GM23248 (cell line): ENCODE results near the gene PCBP3. TPM values are rescaled to one million over a fixed set of nuclear protein-coding genes. Genes with fewer than 3 reads are reported as not detected.
"Not testable (repeated sequence)": the region's sequence is repeated elsewhere in the genome, so short reads cannot be mapped to it uniquely, and the experiment has no call there.

Experiments
- DNase-seq: peaks from one replicate; pipeline ENCODE4 v3.0.0-alpha.2; 2015
- H2AFZ ChIP-seq: fragments of 200-600 bp; sonication (generic); 2 replicates; pipeline ENCODE4 v1.6.1; 2016; ENCODE audit warnings: antibody characterized with exemption
- H3F3A ChIP-seq: fragments of 200-600 bp; sonication (generic); 2 replicates; pipeline ENCODE4 v1.6.1; 2016; ENCODE audit warnings: mild to moderate bottlenecking, antibody characterized with exemption, mixed run types; ENCODE audit not compliant: insufficient read depth
- H3K27ac ChIP-seq: fragments of 200-600 bp; sonication (generic); 2 replicates; pipeline ENCODE4 v1.5.1; 2016; ENCODE audit warnings: mild to moderate bottlenecking
- H3K27me3 ChIP-seq: fragments of 200-600 bp; sonication (generic); replicated peaks from 2 replicates; pipeline ENCODE4 v1.6.1; 2016; ENCODE audit warnings: mild to moderate bottlenecking; ENCODE audit not compliant: insufficient read depth
- H3K36me3 ChIP-seq: fragments of 200-600 bp; sonication (generic); 2 replicates; pipeline ENCODE4 v1.6.1; 2016; ENCODE audit warnings: low read depth, mild to moderate bottlenecking
- H3K4me1 ChIP-seq: fragments of 200-600 bp; sonication (generic); 2 replicates; pipeline ENCODE4 v1.6.1; 2016; ENCODE audit warnings: mild to moderate bottlenecking; ENCODE audit not compliant: insufficient read depth
- H3K4me2 ChIP-seq: fragments of 200-600 bp; sonication (generic); one replicate; pipeline ENCODE4 v1.6.1; 2016; ENCODE audit warnings: mild to moderate bottlenecking; ENCODE audit not compliant: unreplicated experiment
- H3K4me3 ChIP-seq: fragments of 200-600 bp; sonication (generic); 2 replicates; pipeline ENCODE4 v1.5.1; 2016; ENCODE audit warnings: mild to moderate bottlenecking
- H3K79me2 ChIP-seq: fragments of 200-600 bp; sonication (generic); 2 replicates; pipeline ENCODE4 v1.6.1; 2016; ENCODE audit warnings: mild to moderate bottlenecking; ENCODE audit not compliant: insufficient read depth
- H3K9ac ChIP-seq: fragments of 200-600 bp; sonication (generic); 2 replicates; pipeline ENCODE4 v1.6.1; 2016; ENCODE audit warnings: mild to moderate bottlenecking
- H3K9me2 ChIP-seq: fragments of 200-600 bp; sonication (generic); 2 replicates; pipeline ENCODE4 v1.6.1; 2016; ENCODE audit warnings: mixed run types, mild to moderate bottlenecking, moderate library complexity; ENCODE audit not compliant: insufficient read depth
- H3K9me3 ChIP-seq: fragments of 200-600 bp; sonication (generic); one replicate; pipeline ENCODE4 v1.6.1; 2017; ENCODE audit warnings: low read depth
- H4K20me1 ChIP-seq: fragments of 200-600 bp; sonication (generic); 2 replicates; pipeline ENCODE4 v1.6.0; 2016; ENCODE audit not compliant: insufficient read depth
- EZH2 ChIP-seq: fragments of 200-600 bp; sonication (generic); IDR thresholded peaks from 2 replicates; pipeline ENCODE4 v1.6.1; 2018; ENCODE audit warnings: antibody characterized with exemption, mild to moderate bottlenecking; ENCODE audit not compliant: insufficient read depth, poor library complexity, severe bottlenecking
- EZH2phosphoT487 ChIP-seq: fragments of 200-600 bp; sonication (generic); IDR thresholded peaks from 2 replicates; pipeline ENCODE4 v1.6.1; 2018; ENCODE audit warnings: antibody characterized with exemption, moderate library complexity, mild to moderate bottlenecking, low read depth; ENCODE audit not compliant: insufficient read depth
- WGBS, 2 experiments: methylation state at CpG; one replicate each; pipeline ENCODE4 v1.1.6; 2015 to 2017; ENCODE audit warnings: low lambda C conversion rate in 2 of 2, low coverage in 1 of 2; ENCODE audit errors: missing lambda C conversion rate in 2 of 2; 5-methylcytosine and 5-hydroxymethylcytosine counted together
- in situ Hi-C: fragments of 300-500 bp; cut with MboI; formaldehyde crosslinking; loops from 2 replicates; pipeline ENCODE4 v1.15.0; 2020
- polyA plus RNA-seq: library from polyadenylated mRNA; unstranded; fragments of >200 nt; fragmentation: Nextera tagmentation; extraction: Ambion mirVana; gene quantifications from 2 replicates; pipeline ENCODE4 v1.2.1, GENCODE V29; 2016
- total RNA-seq: library from RNA; depleted of rRNA; stranded (reverse); fragments of >200 nt; shearing (Covaris generic); gene quantifications from 2 replicates; pipeline ENCODE4 v1.2.3, GENCODE V29; 2014

The PCBP3 gene
- total and polyA plus RNA-seq, 2 experiments from 2014 or later: 0.32 to 1.3 TPM

DNA sequence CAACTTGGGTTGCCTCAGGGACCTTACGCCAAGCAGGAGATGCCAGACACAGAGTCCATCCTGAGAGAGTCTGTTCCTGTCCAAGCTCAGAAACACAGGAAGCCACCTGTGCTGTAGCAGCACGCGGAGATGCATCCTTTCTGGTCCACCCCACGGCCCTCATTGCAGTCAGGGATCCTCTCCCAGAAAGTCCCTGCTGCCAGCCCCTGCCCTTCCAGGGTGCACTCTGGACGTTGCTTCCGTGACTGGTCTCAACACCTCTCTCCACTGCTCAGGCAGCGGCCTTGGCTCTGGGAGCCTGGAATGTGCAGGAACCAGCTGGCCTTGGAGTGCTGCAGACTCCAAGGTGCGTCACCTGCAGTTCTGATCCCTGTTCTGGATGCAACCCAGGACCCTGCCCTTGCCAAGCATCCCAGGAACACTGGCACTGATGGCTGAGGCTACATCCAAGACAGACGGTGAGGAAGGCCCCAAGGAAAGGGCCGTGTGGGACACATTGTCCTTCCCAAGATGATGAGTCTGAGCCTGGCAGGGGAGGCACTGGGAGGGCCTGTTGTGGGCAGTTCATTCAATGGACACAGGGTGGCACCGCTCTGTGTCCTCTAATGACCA lies 316.4 kb downstream of the PCBP3 start:
- no peak overlapping the region for H3K27ac ChIP-seq
- TF ChIP-seq EZH2 (no peak), EZH2phosphoT487 (no peak)
- H3K36me3 ChIP-seq: no peaks in the 10 kb centered on the region
- H3K9me2 ChIP-seq: no peaks in the 10 kb centered on the region
- 78 to 81% methylated on average over 11 of the region's 11 CpGs for WGBS, 2 experiments
- H4K20me1 ChIP-seq: no peaks in the 10 kb centered on the region
- H3K9me3 ChIP-seq: no peaks in the 10 kb centered on the region
- H3K4me2 ChIP-seq: no peak overlapping the region
- in situ Hi-C loops: no loop called here
- H3K4me1 ChIP-seq: peaks cover 27% of the 10 kb centered on the region
- DNase-seq: no peak
- no peak overlapping the region for H2AFZ ChIP-seq
- no peaks in the 10 kb centered on the region for H3K27me3 ChIP-seq
- H3K9ac ChIP-seq: no peak overlapping the region
- no peaks in the 10 kb centered on the region for H3K79me2 ChIP-seq
- no peak overlapping the region for H3K4me3 ChIP-seq
- peaks cover 39% of the 10 kb centered on the region for H3F3A ChIP-seq

GRCh38 chr21:45961408-45961807 lies 317.9 kb downstream of the PCBP3 start:
- DNase-seq, H2AFZ ChIP-seq, H3K9me2 ChIP-seq, H3K36me3 ChIP-seq, H4K20me1 ChIP-seq, H3K79me2 ChIP-seq, in situ Hi-C loops, H3K4me2 ChIP-seq, H3K27ac ChIP-seq, H3K4me3 ChIP-seq, H3K9ac ChIP-seq, H3K27me3 ChIP-seq, H3K9me3 ChIP-seq: not testable (repeated sequence)
- WGBS, 2 experiments: 32 to 34% methylated on average over 2 of the region's 2 CpGs
- Histone ChIP-seq H3F3A (peaks cover 39% of the 10 kb centered on the region), H3K4me1 (peaks cover 27% of the 10 kb centered on the region)

DNA sequence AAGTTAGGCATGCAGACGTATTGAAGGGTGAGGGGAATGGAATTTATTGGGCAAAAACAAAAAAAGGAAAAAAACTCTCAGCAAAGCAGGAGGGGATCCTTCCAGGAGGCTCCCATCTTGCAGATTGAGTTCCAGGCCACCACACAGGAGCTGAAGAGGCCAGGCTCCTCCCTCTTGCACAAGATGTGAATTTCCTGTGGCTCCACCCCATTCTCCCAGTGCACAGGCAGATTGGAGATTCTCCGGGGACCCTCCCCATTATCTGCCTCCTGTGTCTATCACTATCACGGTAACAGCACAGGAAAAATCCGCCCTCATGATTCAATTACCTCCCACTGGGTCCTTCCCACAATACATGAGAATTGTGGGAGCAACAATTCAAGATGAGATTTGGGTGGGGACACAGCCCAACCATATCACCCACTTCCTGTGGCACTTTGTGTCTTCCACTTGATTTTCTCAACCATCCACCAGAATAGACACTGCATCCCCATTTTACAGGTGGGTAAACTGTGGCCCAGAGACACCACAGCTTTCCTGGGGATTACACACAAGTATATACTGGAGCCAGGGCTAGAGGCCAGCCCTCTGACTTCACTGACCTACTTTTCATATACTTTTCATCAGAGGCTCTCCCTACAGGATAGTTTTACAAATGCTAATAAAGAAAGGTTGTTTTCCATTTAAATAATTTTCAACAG lies 319.2 kb downstream of the PCBP3 start:
- H3K79me2 ChIP-seq: no peaks in the 10 kb centered on the region
- H3F3A ChIP-seq: peaks cover 30% of the 10 kb centered on the region
- no peak overlapping the region for H3K4me3 ChIP-seq
- H2AFZ ChIP-seq: no peak overlapping the region
- WGBS, 2 experiments: 70 to 77% methylated on average over 4 of the region's 4 CpGs
- H3K9ac ChIP-seq: no peak overlapping the region
- no peak overlapping the region for H3K27ac ChIP-seq
- H3K36me3 ChIP-seq: no peaks in the 10 kb centered on the region
- TF ChIP-seq EZH2: no peak
- TF ChIP-seq EZH2phosphoT487: no peak
- in situ Hi-C loops: no loop called here
- peaks cover 18% of the 10 kb centered on the region for H3K4me1 ChIP-seq
- no peaks in the 10 kb centered on the region for H3K27me3 ChIP-seq
- no peaks in the 10 kb centered on the region for H3K9me2 ChIP-seq
- peak; percentile 45 for DNase-seq
- no peak overlapping the region for H3K4me2 ChIP-seq
- no peaks in the 10 kb centered on the region for H4K20me1 ChIP-seq
- no peaks in the 10 kb centered on the region for H3K9me3 ChIP-seq

DNA sequence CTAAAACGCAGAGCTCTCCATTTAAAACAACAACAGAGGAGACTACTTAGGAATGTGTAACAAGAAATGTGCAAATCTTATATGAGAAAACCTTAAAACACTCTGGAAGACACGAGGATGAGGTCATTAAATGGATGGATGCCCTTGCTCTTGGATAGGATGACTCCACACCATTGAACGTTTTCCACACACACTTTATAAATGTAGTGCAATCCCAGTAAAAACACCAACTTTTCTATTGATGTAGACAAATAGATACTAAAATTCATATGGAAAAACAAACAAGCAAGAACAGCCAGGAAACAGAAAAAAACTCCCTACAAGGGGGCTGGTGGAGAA lies 319.7 kb downstream of the PCBP3 start:
- H3K4me3 ChIP-seq: no peak overlapping the region
- H3K36me3 ChIP-seq: no peaks in the 10 kb centered on the region

More for the DNA sequence above, 319.7 kb downstream of the PCBP3 start:
- H3K4me1 ChIP-seq: peaks cover 13% of the 10 kb centered on the region
- WGBS, 2 experiments: 7 to 14% methylated on average over 3 of the region's 3 CpGs
- peak; percentile 60 for DNase-seq
- no peaks in the 10 kb centered on the region for H3K27me3 ChIP-seq
- H3F3A ChIP-seq: peaks cover 25% of the 10 kb centered on the region
- no peaks in the 10 kb centered on the region for H3K9me2 ChIP-seq
- TF ChIP-seq EZH2phosphoT487: no peak
- no peak overlapping the region for H3K4me2 ChIP-seq
- H2AFZ ChIP-seq: no peak overlapping the region
- in situ Hi-C loops: no loop called here
- H4K20me1 ChIP-seq: no peaks in the 10 kb centered on the region
- H3K9me3 ChIP-seq: no peaks in the 10 kb centered on the region
- H3K9ac ChIP-seq: no peak overlapping the region
- no peaks in the 10 kb centered on the region for H3K79me2 ChIP-seq
- H3K27ac ChIP-seq: no peak overlapping the region
